HEK293 (cell line): ENCODE data around the gene BLM.

Source experiments
- CTCF ChIP-seq: fragments of 450-650 bp; formaldehyde crosslinking; IDR thresholded peaks from 2 replicates; pipeline ENCODE4 v1.5.1; 2016; ENCODE audit warnings: missing biosample characterization, missing genetic modification characterization
- PRDM4 ChIP-seq: fragments of 450-650 bp; formaldehyde crosslinking; IDR thresholded peaks from 2 replicates; pipeline ENCODE4 v1.5.1; 2017; ENCODE audit warnings: missing biosample characterization, missing genetic modification characterization
- SETDB1 ChIP-seq: IDR thresholded peaks from one replicate; pipeline ENCODE4 v1.6.1; 2017; ENCODE audit warnings: mild to moderate bottlenecking, low read length, moderate library complexity, mixed read lengths; ENCODE audit not compliant: insufficient read length
- ZNF239 ChIP-seq: fragments of 450-650 bp; formaldehyde crosslinking; IDR thresholded peaks from 2 replicates; pipeline ENCODE4 v1.5.1; 2016; ENCODE audit warnings: missing biosample characterization, missing genetic modification characterization
- ZNF549 ChIP-seq: fragments of 450-650 bp; IDR thresholded peaks from 2 replicates; pipeline ENCODE4 v1.5.1; 2018; ENCODE audit warnings: missing biosample characterization, missing genetic modification characterization, mild to moderate bottlenecking, inconsistent platforms, moderate library complexity
- ZNF596 ChIP-seq: fragments of 450-650 bp; IDR thresholded peaks from 2 replicates; pipeline ENCODE4 v1.5.0; 2018; ENCODE audit warnings: missing biosample characterization, mild to moderate bottlenecking, missing genetic modification characterization, moderate library complexity
- ZNF629 ChIP-seq: fragments of 450-650 bp; formaldehyde crosslinking; IDR thresholded peaks from 2 replicates; pipeline ENCODE4 v1.5.1; 2017; ENCODE audit warnings: missing biosample characterization, missing genetic modification characterization
- ZNF670 ChIP-seq: fragments of 450-650 bp; formaldehyde crosslinking; IDR thresholded peaks from 2 replicates; pipeline ENCODE4 v1.5.1; 2016; ENCODE audit warnings: missing biosample characterization, missing genetic modification characterization, low read depth
- ZNF830 ChIP-seq: fragments of 450-650 bp; IDR thresholded peaks from 2 replicates; pipeline ENCODE4 v1.5.0; 2018; ENCODE audit warnings: missing biosample characterization, missing genetic modification characterization, low read depth, mild to moderate bottlenecking, moderate library complexity
- TF ChIP-seq, protein P1 (sequence below): fragments of 450-650 bp; formaldehyde crosslinking; IDR thresholded peaks from 2 replicates; pipeline ENCODE4 v1.5.1; 2016; ENCODE audit warnings: missing biosample characterization, missing genetic modification characterization
- TF ChIP-seq, protein P2 (sequence below): fragments of 450-650 bp; formaldehyde crosslinking; IDR thresholded peaks from 2 replicates; pipeline ENCODE4 v1.5.1; 2016; ENCODE audit warnings: missing biosample characterization, missing genetic modification characterization

- TF ChIP-seq CTCF (tag by site-specific recombination) (no peak), ZNF549 (tag by site-specific recombination) (no peak), ZNF629 (tag by site-specific recombination) (no peak), ZNF830 (no peak), ZNF596 (tag by site-specific recombination) (no peak), ZNF670 (tag by site-specific recombination) (no peak), SETDB1 (no peak), PRDM4 (tag by site-specific recombination) (no peak), ZNF239 (no peak)
- TF ChIP-seq, protein P1, sequence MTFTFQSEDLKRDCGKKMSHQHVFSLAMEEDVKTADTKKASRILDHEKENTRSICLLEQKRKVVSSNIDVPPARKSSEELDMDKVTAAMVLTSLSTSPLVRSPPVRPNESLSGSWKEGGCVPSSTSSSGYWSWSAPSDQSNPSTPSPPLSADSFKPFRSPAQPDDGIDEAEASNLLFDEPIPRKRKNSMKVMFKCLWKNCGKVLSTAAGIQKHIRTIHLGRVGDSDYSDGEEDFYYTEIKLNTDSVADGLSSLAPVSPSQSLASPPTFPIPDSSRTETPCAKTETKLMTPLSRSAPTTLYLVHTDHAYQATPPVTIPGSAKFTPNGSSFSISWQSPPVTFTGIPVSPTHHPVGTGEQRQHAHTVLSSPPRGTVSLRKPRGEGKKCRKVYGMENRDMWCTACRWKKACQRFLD (tag by site-specific recombination), result no peak
- TF ChIP-seq, protein P2, sequence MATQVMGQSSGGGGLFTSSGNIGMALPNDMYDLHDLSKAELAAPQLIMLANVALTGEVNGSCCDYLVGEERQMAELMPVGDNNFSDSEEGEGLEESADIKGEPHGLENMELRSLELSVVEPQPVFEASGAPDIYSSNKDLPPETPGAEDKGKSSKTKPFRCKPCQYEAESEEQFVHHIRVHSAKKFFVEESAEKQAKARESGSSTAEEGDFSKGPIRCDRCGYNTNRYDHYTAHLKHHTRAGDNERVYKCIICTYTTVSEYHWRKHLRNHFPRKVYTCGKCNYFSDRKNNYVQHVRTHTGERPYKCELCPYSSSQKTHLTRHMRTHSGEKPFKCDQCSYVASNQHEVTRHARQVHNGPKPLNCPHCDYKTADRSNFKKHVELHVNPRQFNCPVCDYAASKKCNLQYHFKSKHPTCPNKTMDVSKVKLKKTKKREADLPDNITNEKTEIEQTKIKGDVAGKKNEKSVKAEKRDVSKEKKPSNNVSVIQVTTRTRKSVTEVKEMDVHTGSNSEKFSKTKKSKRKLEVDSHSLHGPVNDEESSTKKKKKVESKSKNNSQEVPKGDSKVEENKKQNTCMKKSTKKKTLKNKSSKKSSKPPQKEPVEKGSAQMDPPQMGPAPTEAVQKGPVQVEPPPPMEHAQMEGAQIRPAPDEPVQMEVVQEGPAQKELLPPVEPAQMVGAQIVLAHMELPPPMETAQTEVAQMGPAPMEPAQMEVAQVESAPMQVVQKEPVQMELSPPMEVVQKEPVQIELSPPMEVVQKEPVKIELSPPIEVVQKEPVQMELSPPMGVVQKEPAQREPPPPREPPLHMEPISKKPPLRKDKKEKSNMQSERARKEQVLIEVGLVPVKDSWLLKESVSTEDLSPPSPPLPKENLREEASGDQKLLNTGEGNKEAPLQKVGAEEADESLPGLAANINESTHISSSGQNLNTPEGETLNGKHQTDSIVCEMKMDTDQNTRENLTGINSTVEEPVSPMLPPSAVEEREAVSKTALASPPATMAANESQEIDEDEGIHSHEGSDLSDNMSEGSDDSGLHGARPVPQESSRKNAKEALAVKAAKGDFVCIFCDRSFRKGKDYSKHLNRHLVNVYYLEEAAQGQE (tag by site-specific recombination), result no peak
These were observed 12.1 kb downstream of the BLM start for GRCh38 chr15:90729261-90729660.
